ENCODE data around the gene IL17REL.

The IL17REL gene

GRCh38 chr22:49959782-49960158 lies 52.8 kb downstream of the IL17REL start:
- DNase-seq: no peak

- no peak for DNase-seq
Observed at GRCh38 chr22:49958931-49959781, 53.4 kb downstream of the IL17REL start.

GRCh38 chr22:49958366-49958921 lies 54.1 kb downstream of the IL17REL start:
- no peak for DNase-seq

GRCh38 chr22:49957826-49958365 lies 54.7 kb downstream of the IL17REL start:
- DNase-seq: no peak

GRCh38 chr22:49956914-49957825 lies 55.4 kb downstream of the IL17REL start:
- no peak for DNase-seq

GRCh38 chr22:49956418-49956770 lies 56.2 kb downstream of the IL17REL start:
- no peak for DNase-seq

- DNase-seq: no peak
Observed at GRCh38 chr22:49955581-49956417, 56.8 kb downstream of the IL17REL start.

GRCh38 chr22:49954991-49955580 lies 57.5 kb downstream of the IL17REL start:
- DNase-seq: no peak

- peak in 7 of 51 donors; percentile 25 to 56 (median 47) for DNase-seq
Observed at GRCh38 chr22:49954354-49954753, 58.2 kb downstream of the IL17REL start.

GRCh38 chr22:49953680-49954344 lies 58.8 kb downstream of the IL17REL start:
- no peak for DNase-seq

GRCh38 chr22:49953027-49953679 lies 59.4 kb downstream of the IL17REL start:
- no peak for DNase-seq

- DNase-seq: no peak
Observed at GRCh38 chr22:49951986-49952896, 60.3 kb downstream of the IL17REL start.

- DNase-seq: no peak
Observed at GRCh38 chr22:49951678-49951985, 60.9 kb downstream of the IL17REL start.

GRCh38 chr22:49951000-49951677 lies 61.4 kb downstream of the IL17REL start:
- no peak for DNase-seq

- no peak for DNase-seq
Observed at GRCh38 chr22:49950396-49950994, 62.1 kb downstream of the IL17REL start.

GRCh38 chr22:49949914-49950292 lies 62.7 kb downstream of the IL17REL start:
- no peak for DNase-seq

All from hypothalamus (tissue), 51 donors.